Lower lobe of right lung (tissue), 1 donor: Measurements from ENCODE around the gene CLDN12. TPM values are rescaled to one million over a fixed set of nuclear protein-coding genes. Genes with fewer than 3 reads are reported as not detected.

ENCODE experiments used
- total RNA-seq: library from RNA; stranded (reverse); fragmentation: NEBNext Ultra II Directional; extraction: Animal tissue kit (Norgen Biotek cat#: 25700); gene quantifications from one replicate; pipeline ENCODE4 v1.2.1, GENCODE V29; 2021
- donor health status: DM: no; HTN: yes; CAD: no; lungs with severe emphysema.

The CLDN12 gene
- total RNA-seq, 1 donor from 2014 or later: 34.7 TPM

Other genes with a start within 250 kb of the CLDN12 start
- gene STEAP1, start 249.0 kb upstream of the CLDN12 start, total RNA-seq: 8.2 TPM
- gene STEAP2, start 191.7 kb upstream of the CLDN12 start, total RNA-seq: 13.4 TPM
- gene CFAP69, start 158.3 kb upstream of the CLDN12 start, total RNA-seq: 8.4 TPM
- not detected for gene FAM237B, start 82.2 kb upstream of the CLDN12 start, total RNA-seq
- gene GTPBP10, start 56.7 kb upstream of the CLDN12 start, total RNA-seq: 21.3 TPM
- not detected for gene PTTG1IP2, start 66.2 kb downstream of the CLDN12 start, total RNA-seq
- 58.6 TPM for gene CDK14, start 192.9 kb downstream of the CLDN12 start, total RNA-seq